Esophagus muscularis mucosa (tissue), 4 donors: Measurements from ENCODE around the gene MACROD2.

Experiments
- CTCF ChIP-seq, 3 experiments: fragments of 200-600 bp in 2 of 3; fragments of 450-650 bp in 1 of 3; sonication (generic) in 2 of 3; IDR thresholded peaks; one replicate each; pipeline ENCODE4 v1.5.1; 2017 to 2019; ENCODE audit warnings: antibody characterized with exemption in 3 of 3, mild to moderate bottlenecking in 2 of 3, moderate library complexity in 1 of 3
- EP300 ChIP-seq: sonication (generic); formaldehyde crosslinking; IDR thresholded peaks from one replicate; pipeline ENCODE4 v1.6.1; 2017; ENCODE audit warnings: antibody characterized with exemption
- POLR2A ChIP-seq: fragments of 450-650 bp; IDR thresholded peaks from one replicate; pipeline ENCODE4 v1.6.1; 2017; ENCODE audit warnings: antibody characterized with exemption, moderate library complexity, mild to moderate bottlenecking, low read depth
- POLR2AphosphoS5 ChIP-seq, 2 donors: sonication (generic); formaldehyde crosslinking; IDR thresholded peaks; one replicate each; pipeline ENCODE4 v1.6.1; 2017; ENCODE audit warnings: antibody characterized with exemption in 2 of 2

GRCh38 chr20:14859627-14860026 lies 864.3 kb downstream of the MACROD2 start:
- TF ChIP-seq EP300, result no peak
- TF ChIP-seq CTCF (IDR thresholded peaks at IDR 0.05), result no peak
- no peak for TF ChIP-seq POLR2A
- TF ChIP-seq POLR2AphosphoS5 (IDR thresholded peaks at IDR 0.05), result no peak
